PC-3 (cell line): Measurements from ENCODE around the gene HMGXB4.

Experiments
- EZH2 ChIP-seq: fragments of 300-600 bp; sonication (generic); IDR thresholded peaks from one replicate; pipeline ENCODE4 v1.6.1; 2017; ENCODE audit warnings: antibody characterized with exemption, mild to moderate bottlenecking, low read length; ENCODE audit not compliant: unreplicated experiment
- TF ChIP-seq, protein P1 (sequence below): fragments of 300-600 bp; sonication (generic); conservative IDR thresholded peaks from 2 replicates; pipeline ENCODE4 v1.5.1; 2017; ENCODE audit warnings: antibody characterized with exemption, low read depth, mild to moderate bottlenecking, low read length

GRCh38 chr22:35214968-35215367 lies 42.3 kb upstream of the HMGXB4 start:
- TF ChIP-seq, protein P1, sequence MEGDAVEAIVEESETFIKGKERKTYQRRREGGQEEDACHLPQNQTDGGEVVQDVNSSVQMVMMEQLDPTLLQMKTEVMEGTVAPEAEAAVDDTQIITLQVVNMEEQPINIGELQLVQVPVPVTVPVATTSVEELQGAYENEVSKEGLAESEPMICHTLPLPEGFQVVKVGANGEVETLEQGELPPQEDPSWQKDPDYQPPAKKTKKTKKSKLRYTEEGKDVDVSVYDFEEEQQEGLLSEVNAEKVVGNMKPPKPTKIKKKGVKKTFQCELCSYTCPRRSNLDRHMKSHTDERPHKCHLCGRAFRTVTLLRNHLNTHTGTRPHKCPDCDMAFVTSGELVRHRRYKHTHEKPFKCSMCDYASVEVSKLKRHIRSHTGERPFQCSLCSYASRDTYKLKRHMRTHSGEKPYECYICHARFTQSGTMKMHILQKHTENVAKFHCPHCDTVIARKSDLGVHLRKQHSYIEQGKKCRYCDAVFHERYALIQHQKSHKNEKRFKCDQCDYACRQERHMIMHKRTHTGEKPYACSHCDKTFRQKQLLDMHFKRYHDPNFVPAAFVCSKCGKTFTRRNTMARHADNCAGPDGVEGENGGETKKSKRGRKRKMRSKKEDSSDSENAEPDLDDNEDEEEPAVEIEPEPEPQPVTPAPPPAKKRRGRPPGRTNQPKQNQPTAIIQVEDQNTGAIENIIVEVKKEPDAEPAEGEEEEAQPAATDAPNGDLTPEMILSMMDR: no peak
- no peak for TF ChIP-seq EZH2
